HG03378 (cell line): ENCODE results near the gene IGSF21.

Experiments used
- ATAC-seq: cut with Tn5 transposase; IDR thresholded peaks from one replicate; pipeline ENCODE4 v1.9.1; 2021; ENCODE audit warnings: mild to moderate bottlenecking, moderate library complexity; ENCODE audit not compliant: unreplicated experiment

Gene IGSF21

DNA sequence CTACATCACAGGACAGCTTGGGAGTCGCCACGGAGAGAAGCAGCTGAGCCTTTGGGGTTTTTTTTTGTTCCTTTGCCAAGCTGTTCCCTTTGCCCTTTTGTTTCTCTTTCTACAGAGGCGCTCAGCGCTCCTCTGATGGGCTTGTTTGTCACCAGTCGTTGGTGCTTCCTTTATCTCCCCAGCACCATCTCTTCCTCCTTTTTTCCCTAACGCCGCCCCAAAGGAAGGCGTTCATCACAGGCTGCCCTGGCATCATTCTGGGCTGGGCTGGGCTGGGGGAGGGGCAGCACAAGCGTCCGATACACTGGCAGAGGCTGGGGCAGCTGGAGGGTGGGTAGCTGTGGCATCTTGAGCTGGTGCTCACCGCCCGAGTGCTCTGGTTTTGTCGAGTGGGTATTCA is 10.5 kb downstream of the IGSF21 start:
- ATAC-seq, result no peak

DNA sequence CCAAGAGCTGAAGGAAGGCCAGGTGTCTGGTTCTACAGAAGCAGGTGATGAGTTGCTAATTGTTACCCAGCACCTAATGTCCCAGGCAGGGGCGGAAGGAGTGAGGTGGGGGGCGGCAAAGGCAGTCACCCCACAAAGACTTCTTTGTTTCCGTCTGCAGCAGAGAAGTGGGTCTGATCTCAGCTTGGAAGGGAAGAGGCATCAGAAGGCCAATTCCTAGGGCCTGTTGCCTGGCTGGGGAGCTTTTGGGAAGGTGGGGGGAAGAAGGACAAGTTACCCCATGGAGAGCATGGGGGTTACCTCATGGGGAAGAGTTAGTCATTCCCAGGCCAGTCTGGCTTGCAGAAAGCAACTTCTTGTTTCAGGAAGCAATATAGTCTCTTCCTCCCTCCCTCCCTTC is 10.9 kb downstream of the IGSF21 start:
- no peak for ATAC-seq

DNA sequence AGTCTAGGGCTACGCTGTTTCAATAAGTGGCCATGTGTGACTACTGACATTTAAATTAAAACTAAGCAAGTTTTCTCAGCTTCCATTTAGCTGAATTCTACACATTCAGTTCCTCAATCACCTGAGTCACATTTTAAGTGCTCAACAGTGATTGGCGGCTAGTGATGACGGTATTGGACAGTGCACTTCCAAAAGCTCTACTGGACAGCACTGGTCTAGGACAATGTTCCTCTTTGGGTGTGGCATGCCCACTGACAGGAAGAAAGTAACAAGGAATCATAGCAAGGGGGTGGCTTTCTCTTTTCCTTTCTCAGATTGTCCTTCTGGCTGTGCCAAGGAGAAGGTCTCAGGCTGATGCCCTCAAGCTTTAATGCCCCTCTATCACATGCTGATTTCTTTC is 11.7 kb downstream of the IGSF21 start:
- no peak for ATAC-seq

DNA sequence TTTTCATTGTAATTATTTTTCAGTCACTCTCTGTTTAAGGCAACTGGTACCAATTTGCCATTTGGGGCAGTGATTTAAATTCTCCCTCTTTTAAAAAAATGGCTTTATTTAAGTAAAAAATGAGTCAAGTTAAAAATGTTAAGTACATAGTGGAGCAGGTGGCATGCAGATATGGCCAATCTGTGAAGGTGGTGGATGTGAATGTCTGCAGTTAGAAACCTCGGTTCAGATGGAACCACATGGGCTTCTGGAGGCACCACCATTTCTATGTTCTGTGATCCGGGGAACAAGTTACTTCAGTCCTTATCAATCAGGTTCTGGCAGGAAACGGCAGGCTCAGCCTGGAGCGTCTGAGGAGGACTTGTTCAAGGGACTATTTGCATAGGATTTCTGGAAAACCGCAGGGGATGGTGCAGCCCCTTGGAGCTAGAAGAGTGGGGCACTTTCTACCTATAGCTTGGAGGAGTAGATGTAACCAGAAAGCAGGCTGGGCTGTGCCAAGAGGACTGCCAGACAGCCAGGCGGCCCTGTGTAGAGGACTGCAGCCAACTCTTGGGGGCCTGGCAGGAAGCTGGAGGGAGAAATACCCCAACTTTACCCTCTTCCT is 12.3 kb downstream of the IGSF21 start:
- no peak for ATAC-seq

DNA sequence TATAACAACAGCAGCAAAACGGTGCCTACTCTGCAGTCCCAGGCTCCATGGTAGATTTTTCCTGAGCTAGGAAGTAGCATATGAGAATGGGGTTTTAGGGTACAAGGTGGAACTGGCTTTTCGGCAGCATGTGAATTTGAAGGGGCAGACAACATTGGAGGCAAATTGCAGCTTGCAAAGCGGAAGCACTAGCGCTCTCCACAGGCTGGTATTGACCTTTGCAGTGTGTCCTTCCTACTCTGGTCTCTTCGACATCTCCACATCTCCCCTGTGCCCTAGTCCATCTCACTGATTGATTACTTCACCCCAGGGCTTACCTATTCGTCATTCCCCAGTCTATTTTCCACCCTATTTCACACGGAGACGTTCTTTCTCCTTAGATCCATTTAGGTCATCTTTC is 13.0 kb downstream of the IGSF21 start:
- ATAC-seq, result no peak

DNA sequence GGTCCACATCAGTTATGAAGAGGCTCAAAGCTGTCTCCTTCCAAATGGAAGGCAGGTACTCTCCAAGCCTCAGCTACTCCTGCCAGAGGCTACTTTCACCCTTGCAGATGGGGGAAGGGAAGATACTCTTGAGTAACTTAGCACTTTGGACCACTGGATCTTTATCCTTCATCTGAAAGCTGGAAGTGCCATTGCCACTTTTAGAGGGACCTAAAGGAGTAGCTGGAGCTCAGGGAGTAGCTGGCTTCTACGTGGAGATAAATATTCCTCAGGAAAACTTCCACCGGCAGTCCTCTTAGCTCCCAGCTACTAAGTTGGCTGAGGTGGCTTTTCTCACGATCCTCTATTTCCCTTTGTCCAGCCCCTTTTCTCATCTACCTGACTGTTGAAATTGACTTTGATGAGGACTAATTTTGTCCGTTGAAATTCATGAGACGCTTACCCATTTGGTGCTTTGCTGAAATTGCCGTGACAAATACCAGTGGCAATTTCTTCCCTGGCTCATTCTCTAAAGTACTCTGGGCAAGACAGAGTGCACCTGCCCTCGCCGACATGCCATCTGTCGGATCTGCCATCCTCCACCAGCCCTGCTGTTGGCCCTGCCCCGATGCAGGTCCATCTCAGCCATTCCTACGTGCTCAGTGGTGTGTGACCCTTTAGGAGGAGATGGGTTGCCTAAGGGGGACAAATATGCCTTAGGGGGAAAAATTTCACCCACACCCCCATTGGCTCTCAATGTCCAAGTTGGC is 13.6 kb downstream of the IGSF21 start:
- ATAC-seq, result no peak

DNA sequence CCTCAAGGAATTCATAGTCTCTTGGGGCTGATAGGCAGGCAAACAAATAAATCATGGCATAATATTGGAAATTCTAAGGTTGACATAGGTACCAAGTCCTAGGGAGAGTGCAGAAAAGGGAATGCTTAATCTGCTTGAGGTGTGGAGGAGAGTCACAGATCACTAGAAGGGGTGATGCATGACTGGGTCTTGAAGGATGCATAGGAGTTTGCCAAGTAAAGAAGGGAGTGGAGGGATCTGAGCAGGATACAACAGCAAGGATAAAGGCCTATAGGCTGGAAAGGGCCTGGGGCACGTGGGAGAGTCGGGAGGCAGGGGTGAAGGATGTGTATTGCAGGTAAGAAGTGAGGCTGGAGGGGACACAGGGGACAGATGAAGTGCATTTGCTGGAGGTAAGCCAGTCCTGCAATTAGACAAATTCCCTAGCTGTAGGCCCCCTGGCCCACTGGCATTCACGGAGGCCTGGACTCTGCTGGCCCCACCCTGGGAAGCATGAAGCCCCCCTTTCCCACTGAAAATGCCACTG is 15.9 kb downstream of the IGSF21 start:
- no peak for ATAC-seq

DNA sequence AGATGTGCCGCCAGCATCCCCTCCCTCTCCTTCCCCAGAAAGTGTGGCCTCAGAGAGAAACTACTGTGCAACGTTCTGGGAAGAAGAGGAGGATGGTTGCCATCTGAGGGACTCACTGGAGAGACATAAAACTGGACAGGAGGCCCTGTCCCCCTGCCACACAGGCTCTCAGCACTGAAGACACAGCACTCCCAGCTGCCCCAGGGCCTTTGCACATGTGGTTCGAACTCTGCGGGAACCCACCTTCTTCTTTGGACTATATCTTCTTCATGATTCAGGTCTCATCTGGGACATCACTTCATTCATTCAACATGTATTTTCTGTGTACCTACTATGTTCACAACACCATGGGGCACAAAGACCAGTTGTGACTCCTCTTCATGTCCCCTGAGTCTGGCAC is 17.4 kb downstream of the IGSF21 start:
- no peak for ATAC-seq

DNA sequence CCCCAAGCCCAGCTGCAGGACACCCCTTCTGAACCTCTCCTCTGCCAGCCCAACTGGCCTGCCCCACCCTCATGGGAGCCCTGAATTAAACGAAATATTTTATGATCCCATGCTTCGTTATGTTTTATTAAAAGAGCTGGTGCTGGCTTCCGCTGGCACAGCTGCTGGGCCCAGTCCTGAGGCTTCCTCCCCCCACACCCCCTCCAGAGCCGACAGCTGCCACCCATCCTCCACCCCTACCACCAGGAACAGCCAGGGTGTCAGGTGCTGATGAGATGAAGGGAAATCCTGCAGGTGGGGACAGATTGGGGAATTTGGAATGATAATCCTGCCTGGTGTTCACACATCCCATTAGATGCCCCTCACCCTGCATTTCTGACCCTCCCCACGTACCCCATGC is 19.0 kb downstream of the IGSF21 start:
- no peak for ATAC-seq

DNA sequence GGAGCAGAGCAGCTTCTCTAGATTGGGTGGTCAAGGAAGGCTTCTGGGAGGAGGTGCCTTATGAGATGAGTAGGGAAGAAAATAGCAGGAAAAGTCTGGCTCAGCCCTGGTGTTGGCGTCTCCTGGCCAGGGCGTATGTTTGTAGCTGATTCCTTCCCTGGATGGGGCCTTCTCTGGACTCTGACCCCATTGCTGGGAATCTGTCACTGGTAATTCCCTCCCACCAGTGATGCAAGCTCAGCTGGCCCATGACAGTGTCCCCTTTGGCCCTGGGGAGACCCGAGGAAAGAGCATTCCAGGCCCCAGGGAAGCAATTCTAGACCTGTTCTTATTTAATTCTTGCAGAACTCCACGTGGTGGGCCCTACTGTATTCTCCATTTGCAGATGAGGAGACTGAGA is 20.7 kb downstream of the IGSF21 start:
- no peak for ATAC-seq

DNA sequence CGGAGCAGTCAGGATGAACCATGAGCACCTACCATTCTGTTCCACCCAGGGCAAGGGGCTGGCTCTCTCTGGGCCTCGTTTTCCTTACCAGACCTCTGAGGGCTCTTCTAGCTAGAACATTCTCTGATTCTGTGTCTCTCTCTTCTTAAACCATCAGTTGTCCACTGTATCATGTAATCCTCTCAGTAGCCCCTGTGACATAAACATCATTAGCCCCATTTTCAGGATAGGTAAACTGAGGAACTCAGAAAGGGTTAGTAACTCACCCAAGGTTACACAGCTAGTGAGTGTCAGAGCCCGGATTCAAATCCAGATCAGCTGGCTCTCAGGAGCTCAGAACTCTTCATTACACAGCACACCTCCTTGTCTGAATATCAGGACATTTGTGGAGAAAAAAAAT is 22.8 kb downstream of the IGSF21 start:
- ATAC-seq, result no peak

DNA sequence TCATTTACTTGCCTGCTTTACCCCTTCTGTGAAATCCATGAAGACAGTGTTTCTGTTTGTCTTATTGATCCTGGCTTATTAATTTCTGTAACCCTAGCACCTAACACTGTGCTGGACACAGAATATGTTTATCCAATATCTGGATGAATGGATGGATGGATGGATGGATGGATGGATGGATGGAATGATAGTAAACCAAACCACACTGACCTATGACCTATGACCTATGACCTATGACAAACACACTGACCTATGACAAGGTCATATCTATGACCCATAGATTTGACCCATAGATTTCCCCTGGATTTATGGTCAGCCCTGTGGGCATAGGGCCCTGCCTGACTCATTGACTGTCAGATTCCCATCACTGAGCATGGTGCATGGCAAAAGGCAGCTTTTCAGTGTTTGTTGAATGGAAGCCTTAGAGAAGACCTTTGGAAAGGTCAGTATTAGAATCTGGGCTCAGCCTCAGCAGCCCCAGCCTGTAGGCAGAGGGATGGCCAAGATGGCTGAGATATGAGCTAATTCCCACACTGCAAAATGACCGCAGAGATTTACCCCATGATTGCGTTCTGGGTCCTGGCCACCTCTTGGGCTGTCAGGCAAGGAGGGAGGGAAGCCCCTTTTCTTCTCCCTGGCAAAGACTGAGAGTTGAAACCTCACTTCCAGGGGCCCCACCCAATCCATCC is 24.6 kb downstream of the IGSF21 start:
- no peak for ATAC-seq

DNA sequence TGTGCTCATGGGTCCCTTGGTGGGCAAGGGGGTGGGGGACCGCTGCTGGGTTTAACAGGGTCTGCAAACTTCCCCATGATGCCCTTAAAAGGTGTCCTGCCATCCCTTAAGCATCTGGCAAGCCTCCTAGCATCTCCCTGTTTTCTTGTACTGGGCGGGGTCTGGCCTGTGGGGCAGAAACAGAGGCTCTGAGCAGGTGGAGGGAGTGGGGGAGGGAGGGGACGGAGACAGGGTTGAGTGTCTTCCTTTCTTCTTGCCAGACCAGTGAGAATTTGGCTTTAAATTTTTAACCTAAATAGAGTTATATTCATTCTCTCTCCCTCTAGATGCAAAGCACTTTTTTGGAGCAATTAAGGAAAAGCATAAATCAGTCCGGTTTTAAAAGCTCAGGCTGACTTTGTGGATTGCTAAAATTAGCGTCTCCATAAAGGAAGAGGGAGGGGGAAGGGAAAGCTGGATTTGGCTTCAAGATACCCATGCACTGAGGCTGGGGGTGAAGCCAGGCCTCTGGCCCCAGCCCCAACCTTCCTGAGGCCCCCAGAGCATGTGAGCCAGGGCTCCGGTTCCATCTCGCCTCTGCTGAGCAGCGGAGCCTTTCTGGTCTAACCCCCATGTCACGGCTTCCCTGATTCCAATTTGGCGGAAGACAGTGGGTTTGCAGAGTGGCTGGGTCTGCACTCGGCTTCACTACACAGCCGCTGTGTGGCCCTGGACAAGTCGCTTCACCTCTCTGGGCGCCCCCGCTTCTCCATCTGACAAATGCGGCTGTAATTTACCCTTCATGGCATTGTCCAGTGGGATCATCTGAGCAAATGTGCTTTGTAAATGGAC is 25.3 kb downstream of the IGSF21 start:
- ATAC-seq, result no peak

DNA sequence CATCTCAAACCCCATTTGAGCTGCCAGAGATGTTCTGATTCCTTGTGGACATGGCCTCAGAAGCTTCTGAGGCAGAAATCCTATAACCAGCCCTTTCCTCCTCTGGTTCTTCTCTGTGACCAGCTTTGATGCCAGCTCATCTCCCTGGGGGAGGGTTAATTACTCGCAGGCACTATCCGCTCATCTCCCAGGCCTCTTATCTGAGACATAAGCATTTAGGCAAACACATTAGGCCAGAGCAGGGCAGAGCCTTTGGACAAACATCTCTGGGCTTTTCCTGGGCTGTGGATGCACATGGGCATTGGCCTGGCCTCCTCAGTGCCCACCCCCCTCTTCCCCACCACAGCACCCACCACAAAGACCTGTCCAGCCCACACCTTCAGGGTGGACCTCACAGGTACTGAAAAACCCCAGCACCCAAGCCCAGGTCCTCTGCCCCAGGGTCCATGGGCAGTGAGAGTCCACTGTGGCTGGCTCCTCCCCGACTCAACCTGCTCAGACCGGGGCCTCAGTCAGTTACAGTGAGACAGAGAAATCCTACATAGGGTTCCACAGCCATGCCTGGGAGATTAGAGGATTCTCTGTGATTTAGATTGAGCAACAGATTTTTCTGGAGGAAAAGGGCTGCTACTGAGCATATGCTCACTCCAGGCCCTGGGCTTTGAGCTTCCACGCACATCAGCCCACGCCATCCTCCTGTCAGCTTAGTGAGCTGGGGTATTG is 26.9 kb downstream of the IGSF21 start:
- no peak for ATAC-seq

DNA sequence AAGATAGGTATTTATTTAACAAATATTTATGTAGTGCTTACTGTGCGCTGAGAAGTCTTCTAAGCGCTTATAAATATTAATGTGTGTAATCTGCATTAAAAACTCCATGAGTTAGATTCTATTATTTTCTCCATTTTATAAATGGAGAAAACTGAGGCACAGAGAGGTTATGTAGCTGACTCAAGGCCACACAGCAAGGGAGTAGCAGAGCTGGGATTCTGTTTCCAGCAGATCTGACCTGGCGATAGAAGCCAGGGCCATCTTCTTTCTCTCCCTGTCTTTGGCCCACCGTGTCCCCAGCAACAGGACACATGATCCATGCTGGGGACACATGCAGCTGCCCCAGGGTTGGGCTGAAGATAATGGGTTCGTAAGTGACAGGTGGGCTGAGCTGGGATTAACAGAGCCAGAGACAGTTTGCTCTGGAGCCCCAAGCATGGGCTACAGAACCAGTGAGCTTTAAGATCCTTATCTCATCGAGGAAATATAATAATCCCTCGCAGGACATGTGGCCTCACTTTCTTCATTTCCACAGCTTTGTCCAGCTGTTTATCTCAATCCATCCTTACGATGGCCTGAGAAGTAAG is 30.3 kb downstream of the IGSF21 start:
- no peak for ATAC-seq

DNA sequence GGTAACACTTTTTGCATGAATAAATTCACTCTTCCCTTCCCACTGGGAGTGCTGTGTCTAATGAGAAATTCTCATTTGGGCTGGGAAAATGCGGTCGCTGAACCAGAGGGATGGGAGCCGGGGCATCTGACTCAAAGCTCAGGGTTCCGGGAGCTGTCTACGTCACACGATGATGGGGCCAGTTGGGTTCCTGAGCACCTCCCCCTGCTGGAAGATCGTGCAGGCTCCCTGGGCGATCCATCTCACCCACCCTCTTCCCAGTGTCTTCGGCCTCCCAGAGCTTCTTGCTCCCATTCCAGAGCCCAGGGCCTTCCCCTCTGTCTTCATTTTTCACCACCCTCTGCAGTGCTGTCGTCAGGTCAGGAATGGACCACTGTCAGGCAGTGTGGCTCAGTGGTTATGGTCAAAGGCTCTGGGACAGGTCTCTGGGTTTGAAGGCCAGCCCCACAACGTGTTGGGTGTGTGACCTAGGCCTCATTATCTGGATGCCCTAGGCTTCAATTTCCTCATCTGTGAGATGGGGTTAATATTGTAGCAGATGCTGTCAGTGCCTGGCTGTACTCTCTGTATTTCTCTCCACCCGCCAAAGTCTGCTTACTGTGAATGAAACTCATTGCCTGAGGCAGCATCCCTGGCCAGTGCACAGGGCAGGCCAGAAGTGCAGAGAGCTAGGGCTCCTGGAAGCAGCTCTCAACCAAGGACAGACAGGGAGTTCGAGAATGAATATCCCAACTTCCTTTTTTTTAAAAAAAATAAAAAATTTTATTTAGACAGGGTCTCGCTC is 31.8 kb downstream of the IGSF21 start:
- ATAC-seq, result no peak

DNA sequence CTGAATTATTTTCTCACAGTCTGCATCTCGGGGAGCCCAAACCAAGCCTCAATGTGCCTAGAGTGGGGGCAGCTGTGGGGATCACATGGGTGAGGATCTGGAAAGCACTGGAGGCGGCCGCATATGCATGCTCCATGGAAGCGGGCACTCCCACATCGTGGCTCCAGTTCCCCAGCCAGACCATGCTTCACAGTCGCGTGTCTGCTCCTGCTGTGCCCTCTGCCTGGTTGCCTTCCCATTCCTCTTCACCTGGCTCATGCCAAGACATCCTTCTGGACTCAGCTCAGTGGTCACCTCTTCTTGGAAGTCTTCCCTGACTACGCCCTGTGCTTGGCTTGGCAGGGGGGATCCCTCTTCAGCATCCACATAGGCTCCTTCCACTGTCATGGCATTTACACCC is 32.8 kb downstream of the IGSF21 start:
- no peak for ATAC-seq

DNA sequence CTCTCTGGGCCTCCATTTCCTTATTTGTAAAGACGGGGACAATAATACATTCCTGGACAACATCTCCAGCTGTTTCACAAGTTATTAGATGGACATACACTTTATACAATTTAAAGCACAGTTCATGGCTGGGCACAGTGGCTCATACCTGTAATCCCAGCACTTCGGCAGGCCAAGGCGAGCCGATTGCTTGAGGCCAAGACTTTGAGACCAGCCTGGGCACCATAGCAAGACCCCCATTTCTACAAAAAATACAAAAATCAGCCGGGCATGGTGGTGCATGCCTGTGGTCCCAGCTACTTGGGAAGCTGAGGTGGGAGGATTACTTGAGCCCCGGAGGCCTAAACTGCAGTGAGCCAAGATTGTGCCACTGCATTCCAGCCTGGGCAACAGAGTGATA is 34.1 kb downstream of the IGSF21 start:
- no peak for ATAC-seq

DNA sequence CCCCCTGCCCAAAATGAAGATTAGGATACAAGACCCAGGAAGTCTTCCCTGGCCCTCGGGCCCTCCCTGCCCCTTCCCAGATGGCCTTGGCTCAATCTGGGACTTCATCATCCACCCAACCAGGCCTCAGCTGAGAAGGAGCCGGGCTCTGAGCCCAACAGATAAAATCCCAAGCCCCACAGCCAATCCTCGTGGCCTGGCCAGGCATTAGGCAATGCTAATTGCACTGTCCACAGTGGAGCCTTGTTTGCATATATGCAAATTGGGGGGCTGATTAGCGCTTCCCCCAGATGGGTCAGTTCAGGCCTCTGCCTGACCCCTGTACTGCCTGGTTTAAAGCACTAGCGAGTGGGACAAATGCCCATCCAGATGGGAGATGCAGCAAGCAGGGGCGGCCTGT is 34.9 kb downstream of the IGSF21 start:
- no peak for ATAC-seq
